Neural crest cell (in vitro differentiated cells): ENCODE measurements around the gene MRPL58. TPM values are rescaled to one million over a fixed set of nuclear protein-coding genes. Genes with fewer than 3 reads are reported as not detected.
"Not testable (repeated sequence)": the region's sequence is repeated elsewhere in the genome, so short reads cannot be mapped to it uniquely, and the experiment has no call there.

ENCODE experiments used
- DNase-seq: peaks from one replicate; pipeline ENCODE4 v3.0.0; 2021; ENCODE audit warnings: low read depth, mixed read lengths, low spot score
- H3K27ac Mint-ChIP-seq: one replicate; pipeline ENCODE4 v1.8.0; 2021; ENCODE audit warnings: mild to moderate bottlenecking, mixed read lengths; ENCODE audit not compliant: unreplicated experiment
- H3K27me3 Mint-ChIP-seq: 2 replicates; pipeline ENCODE4 v1.8.0; 2021; ENCODE audit warnings: low read depth, mild to moderate bottlenecking, mixed read lengths
- H3K36me3 Mint-ChIP-seq: 2 replicates; pipeline ENCODE4 v1.8.0; 2021; ENCODE audit warnings: low read depth, mild to moderate bottlenecking, mixed read lengths
- H3K4me1 Mint-ChIP-seq: 2 replicates; pipeline ENCODE4 v1.8.0; 2021; ENCODE audit warnings: mixed read lengths
- H3K4me3 Mint-ChIP-seq: one replicate; pipeline ENCODE4 v1.8.0; 2021; ENCODE audit warnings: mild to moderate bottlenecking, mixed read lengths
- H3K9me3 Mint-ChIP-seq: 2 replicates; pipeline ENCODE4 v1.8.0; 2021; ENCODE audit warnings: mixed read lengths
- CTCF ChIP-seq: fragments of 200-600 bp; sonication (generic); conservative IDR thresholded peaks from 2 replicates; pipeline ENCODE4 v1.5.0; 2021; ENCODE audit warnings: antibody characterized with exemption, mild to moderate bottlenecking
- total RNA-seq: library from RNA; stranded (reverse); gene quantifications from 2 replicates; pipeline ENCODE4 v1.2.1, GENCODE V29; 2021

Gene MRPL58
- total RNA-seq, 1 donor from 2014 or later, result 35.3 TPM

DNA sequence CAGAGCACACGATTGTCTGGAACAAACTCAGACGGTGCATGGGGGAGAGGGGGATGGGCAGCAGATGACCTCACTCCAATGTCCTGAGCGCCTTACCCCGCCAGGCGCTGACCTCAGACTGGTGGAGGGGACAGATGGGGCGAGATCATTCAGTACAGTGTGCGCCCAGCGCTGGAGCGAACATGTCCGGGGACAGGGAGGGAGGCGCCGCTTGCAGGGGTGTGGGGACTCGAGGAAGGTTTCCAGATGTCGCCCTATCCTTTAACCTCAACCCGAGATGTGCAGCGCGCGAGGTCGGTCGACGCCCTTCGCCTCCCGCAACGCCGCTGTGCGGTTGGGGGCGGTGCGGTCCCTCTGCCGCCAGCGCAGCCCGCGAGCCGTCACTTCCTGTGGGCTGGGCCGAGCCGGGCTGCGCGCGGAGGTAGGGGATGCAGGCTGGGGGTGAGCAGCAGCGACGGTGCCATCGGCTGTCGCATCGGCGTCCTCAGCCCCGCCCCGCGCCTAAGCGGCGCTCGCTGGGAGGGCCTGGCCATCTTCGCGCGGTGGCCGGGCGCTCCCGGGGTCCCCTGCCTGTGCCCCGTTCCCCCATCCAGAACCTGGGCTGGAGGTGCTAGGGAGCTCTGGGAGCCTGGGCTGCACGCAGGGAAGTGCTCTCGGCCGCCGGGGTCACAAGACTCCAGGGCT, 30.3 kb upstream of the MRPL58 start:
- no peaks in the 10 kb centered on the region for H3K9me3 Mint-ChIP-seq
- H3K4me3 Mint-ChIP-seq, result peak overlapping the region; percentile 94

DNA sequence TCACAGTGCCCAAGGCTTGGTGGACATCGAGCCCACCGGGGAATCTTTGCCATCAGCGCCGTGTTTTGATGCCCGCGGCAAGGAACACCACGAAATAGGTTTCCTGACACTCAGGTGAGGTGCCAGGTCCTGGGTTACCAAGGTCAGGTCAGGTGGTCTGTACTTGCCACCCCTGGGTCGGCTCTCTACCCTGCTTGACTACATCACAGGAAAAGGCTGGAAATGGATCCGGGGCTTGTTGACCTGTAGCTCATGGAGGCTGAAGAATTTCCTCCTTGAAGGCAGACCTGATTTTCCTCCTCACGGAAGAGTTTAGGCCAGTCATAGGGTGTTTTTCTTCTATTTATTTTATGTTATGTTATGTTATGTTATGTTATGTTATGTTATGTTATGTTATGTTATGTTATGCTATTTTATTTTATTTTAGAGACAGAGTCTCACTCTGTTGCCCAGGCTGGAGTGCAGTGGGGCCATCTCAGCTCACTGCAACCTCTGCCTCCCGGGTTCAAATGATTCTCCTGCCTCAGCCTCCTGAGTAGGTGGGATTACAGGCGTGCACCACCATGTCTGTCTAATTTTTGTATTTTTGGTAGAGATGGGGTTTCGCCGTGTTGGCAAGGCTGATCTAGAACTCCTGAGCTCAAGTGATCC, 29.7 kb upstream of the MRPL58 start:
- not testable (repeated sequence) for DNase-seq, H3K36me3 Mint-ChIP-seq, H3K9me3 Mint-ChIP-seq

More for the DNA sequence above, 30.3 kb upstream of the MRPL58 start:
- H3K27me3 Mint-ChIP-seq, result peaks cover 3% of the 10 kb centered on the region
- peak overlapping the region; percentile 99 for H3K27ac Mint-ChIP-seq
- peak; percentile 69 for DNase-seq
- peaks cover 8% of the 10 kb centered on the region for H3K4me1 Mint-ChIP-seq
- H3K36me3 Mint-ChIP-seq, result no peaks in the 10 kb centered on the region
- TF ChIP-seq CTCF, result peak; percentile 19

GRCh38 chr17:74986206-74986576, 26.3 kb upstream of the MRPL58 start:
- H3K27ac Mint-ChIP-seq, result no peak overlapping the region

More for the DNA sequence above, 29.7 kb upstream of the MRPL58 start:
- not testable (repeated sequence) for H3K27ac Mint-ChIP-seq, H3K27me3 Mint-ChIP-seq
- peaks cover 11% of the 10 kb centered on the region for H3K4me1 Mint-ChIP-seq
- peak overlapping the region; percentile 94 for H3K4me3 Mint-ChIP-seq

DNA sequence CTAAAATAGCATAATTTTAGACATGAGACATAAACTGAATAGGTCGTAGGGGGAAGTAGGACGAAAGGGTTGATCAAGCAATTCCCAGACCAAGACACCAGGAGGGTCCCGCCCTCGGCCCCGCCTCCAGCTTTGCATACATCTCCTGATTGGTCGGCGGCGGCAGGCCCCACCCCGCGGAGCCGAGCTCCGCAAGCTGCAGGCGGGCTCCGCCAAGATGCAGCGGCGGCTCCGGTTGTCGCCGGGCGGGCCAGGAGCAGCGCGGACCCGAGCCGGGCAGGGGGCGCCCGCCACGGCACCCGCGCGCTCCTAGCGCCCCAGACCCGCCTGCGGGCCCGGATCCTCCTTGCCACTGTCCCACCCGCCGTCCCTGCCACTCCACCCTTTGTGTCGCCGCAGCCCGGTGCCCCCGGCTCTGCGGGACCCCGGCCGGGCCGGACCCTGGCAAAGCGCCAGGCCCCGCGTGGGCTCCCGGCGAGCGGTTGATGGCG, 25.0 kb upstream of the MRPL58 start, which contains the start of gene CDR2L:
Gene CDR2L (plus strand): TSS at position 215 of the 491 bp plus-strand sequence. CDS start 412 bp downstream, outside the sequence.
- TF ChIP-seq CTCF, result no peak
- H3K27me3 Mint-ChIP-seq, result no peaks in the 10 kb centered on the region
- H3K9me3 Mint-ChIP-seq, result no peaks in the 10 kb centered on the region
- H3K36me3 Mint-ChIP-seq, result no peaks in the 10 kb centered on the region
- peak; percentile 97 for DNase-seq
- H3K27ac Mint-ChIP-seq, result peak within 1 kb of the TSS; percentile 93
- peaks cover 20% of the 10 kb centered on the region for H3K4me1 Mint-ChIP-seq
- H3K4me3 Mint-ChIP-seq, result peak within 1 kb of the TSS; percentile 95

More at GRCh38 chr17:74986206-74986576, 26.3 kb upstream of the MRPL58 start:
- no peaks in the 10 kb centered on the region for H3K9me3 Mint-ChIP-seq
- no peaks in the 10 kb centered on the region for H3K36me3 Mint-ChIP-seq
- no peaks in the 10 kb centered on the region for H3K27me3 Mint-ChIP-seq
- no peak for DNase-seq
- H3K4me1 Mint-ChIP-seq, result peaks cover 24% of the 10 kb centered on the region
- no peak for TF ChIP-seq CTCF
- peak overlapping the region; percentile 86 for H3K4me3 Mint-ChIP-seq

DNA sequence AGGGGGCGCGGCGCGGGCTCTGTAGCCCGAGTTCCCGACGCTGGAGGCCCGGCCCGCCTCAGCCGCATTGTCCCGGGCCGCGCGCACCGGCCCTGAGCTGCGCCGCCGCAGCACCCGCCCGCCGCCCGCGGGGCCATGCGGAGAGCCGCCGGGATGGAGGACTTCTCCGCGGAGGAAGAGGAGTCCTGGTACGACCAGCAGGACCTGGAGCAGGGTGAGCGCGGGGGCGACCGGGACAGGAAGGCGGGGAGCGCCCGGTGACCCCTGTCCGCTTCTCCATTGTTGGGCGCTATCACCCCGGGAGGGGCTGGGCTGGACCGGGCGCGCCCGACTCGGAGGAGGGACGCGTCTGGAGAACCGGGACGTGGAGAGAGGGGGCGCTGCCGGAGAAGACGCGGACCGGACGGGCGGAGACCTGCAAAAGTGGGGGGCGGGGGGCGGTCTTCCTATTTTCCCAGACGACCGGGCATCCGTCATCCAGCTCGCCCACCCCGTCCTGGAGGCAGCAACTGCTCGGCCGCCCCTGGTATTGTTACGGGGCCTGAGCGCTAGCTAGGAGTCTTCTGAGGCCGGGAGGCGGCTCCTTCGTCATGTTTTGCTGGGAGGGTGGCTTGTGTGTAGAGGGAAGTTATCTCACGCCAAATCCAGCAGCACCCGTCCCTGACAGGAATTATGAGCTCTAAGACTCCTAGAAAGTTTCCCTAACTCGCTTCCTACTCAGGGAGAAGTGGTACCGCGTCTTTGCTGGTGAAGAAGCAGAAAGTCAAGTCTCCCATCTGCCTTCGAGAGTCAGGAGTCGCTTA, 24.4 kb upstream of the MRPL58 start:
- no peaks in the 10 kb centered on the region for H3K9me3 Mint-ChIP-seq
- peak overlapping the region; percentile 93 for H3K27ac Mint-ChIP-seq
- no peaks in the 10 kb centered on the region for H3K27me3 Mint-ChIP-seq
- TF ChIP-seq CTCF, result no peak
- H3K36me3 Mint-ChIP-seq, result no peaks in the 10 kb centered on the region
- peak; percentile 49 for DNase-seq
- H3K4me1 Mint-ChIP-seq, result peaks cover 21% of the 10 kb centered on the region
- peak overlapping the region; percentile 95 for H3K4me3 Mint-ChIP-seq
